SJSA1 (cell line): ENCODE measurements around the gene NRBF2. TPM values are rescaled to one million over a fixed set of nuclear protein-coding genes. Genes with fewer than 3 reads are reported as not detected.

ENCODE experiments used
- DNase-seq, 2 experiments: peaks; one replicate each; pipeline ENCODE4 v3.0.0-alpha.2; 2015 to 2020; ENCODE audit warnings: low spot score in 2 of 2, low read depth in 1 of 2
- H3K27ac ChIP-seq: fragments of 250-450 bp; sonication (Bioruptor Pico); 2 replicates; pipeline ENCODE4 v1.5.1; 2020; ENCODE audit warnings: mild to moderate bottlenecking, moderate library complexity
- H3K27me3 ChIP-seq: fragments of 250-450 bp; sonication (Bioruptor Pico); replicated peaks from 2 replicates; pipeline ENCODE4 v1.5.1; 2020; ENCODE audit warnings: mild to moderate bottlenecking, moderate library complexity
- H3K36me3 ChIP-seq: fragments of 250-450 bp; sonication (Bioruptor Pico); 2 replicates; pipeline ENCODE4 v1.5.1; 2020; ENCODE audit warnings: mild to moderate bottlenecking
- H3K4me1 ChIP-seq: fragments of 250-450 bp; sonication (Bioruptor Pico); replicated peaks from 2 replicates; pipeline ENCODE4 v1.6.1; 2021; ENCODE audit warnings: mild to moderate bottlenecking
- H3K4me3 ChIP-seq: fragments of 250-450 bp; sonication (Bioruptor Pico); 2 replicates; pipeline ENCODE4 v1.5.1; 2020; ENCODE audit warnings: mild to moderate bottlenecking
- H3K9me3 ChIP-seq: fragments of 250-450 bp; sonication (Bioruptor Pico); replicated peaks from 2 replicates; pipeline ENCODE4 v1.5.1; 2020; ENCODE audit warnings: mild to moderate bottlenecking
- total RNA-seq: library from RNA; depleted of rRNA; stranded (reverse); fragments of >200 nt; shearing (Covaris generic); gene quantifications from 2 replicates; pipeline ENCODE4 v1.2.3, GENCODE V29; 2014

The NRBF2 gene
- total RNA-seq, 1 experiment from 2014 or later: 25.7 TPM

DNA sequence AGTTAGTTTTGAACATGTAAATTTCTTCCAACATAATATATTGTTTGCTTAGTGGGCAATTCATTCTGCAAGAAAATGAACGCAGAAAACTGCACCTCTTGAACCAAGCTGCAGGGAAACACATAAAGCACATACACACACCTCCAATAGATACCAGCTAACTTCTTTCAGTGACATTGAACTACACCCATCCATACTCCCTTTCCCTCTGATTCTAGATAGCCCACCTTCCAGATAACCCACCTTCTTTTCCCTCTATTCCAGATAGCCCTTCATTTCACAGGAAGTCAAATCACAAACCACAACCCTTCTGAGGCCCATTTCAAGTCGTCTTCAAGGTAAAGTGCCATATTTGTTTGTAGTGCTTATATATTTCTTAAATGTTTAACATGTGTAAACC, 28.5 kb downstream of the NRBF2 start:
- Histone ChIP-seq H3K36me3 (peaks cover 13% of the 10 kb centered on the region), H3K27me3 (no peaks in the 10 kb centered on the region; the same call in 1 of the 2 replicates), H3K4me1 (no peaks in the 10 kb centered on the region), H3K27ac (no peak overlapping the region), H3K9me3 (no peaks in the 10 kb centered on the region), H3K4me3 (no peak overlapping the region)
- no peak for DNase-seq

DNA sequence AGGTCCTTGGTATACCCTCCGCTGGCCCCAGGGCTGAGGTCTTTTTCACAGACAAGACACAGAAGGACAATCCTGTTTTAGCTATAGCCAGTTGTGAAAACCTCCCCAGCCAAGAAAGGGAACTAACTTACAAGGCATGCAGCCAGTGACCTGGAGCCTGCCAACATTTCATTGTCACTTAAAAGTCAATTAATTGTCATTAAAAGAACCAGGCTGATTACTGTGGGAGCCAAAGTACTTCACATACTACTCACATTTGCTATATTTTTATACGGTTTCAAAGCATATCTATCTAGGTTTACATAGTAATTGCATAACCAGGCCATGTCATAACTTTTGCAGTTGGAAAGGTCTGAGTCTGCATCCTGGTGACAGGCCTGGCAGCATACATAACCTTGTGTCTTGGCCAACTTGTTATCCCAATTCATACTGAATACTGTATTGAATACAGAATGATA, 31.1 kb downstream of the NRBF2 start:
- H3K27me3 ChIP-seq: no peaks in the 10 kb centered on the region; the same call in 1 of the 2 replicates
- H3K27ac ChIP-seq: no peak overlapping the region
- no peaks in the 10 kb centered on the region for H3K4me1 ChIP-seq
- peaks cover 30% of the 10 kb centered on the region for H3K36me3 ChIP-seq
- no peaks in the 10 kb centered on the region for H3K9me3 ChIP-seq
- no peak overlapping the region for H3K4me3 ChIP-seq
- no peak for DNase-seq

DNA sequence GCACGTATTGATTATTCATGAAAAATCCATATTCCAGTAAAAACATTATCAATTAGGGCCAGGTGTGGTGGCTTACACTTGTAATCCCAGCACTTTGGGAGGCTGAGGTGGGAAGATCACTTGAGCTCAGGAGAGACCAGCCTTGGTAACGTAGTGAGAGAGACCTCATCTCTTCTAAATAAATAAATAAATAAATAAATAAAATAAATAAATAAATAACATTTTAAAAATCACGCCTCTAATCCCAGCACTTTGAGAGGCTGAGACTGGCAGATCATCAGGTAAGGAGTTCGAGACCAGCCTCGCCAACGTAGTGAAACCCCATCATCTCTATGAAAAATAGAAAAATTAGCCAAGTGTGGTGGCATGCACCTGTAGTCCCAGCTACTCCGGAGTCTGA, 32.1 kb downstream of the NRBF2 start:
- Histone ChIP-seq H3K4me1 (no peaks in the 10 kb centered on the region), H3K27ac (no peak overlapping the region)
- no peak for DNase-seq

DNA sequence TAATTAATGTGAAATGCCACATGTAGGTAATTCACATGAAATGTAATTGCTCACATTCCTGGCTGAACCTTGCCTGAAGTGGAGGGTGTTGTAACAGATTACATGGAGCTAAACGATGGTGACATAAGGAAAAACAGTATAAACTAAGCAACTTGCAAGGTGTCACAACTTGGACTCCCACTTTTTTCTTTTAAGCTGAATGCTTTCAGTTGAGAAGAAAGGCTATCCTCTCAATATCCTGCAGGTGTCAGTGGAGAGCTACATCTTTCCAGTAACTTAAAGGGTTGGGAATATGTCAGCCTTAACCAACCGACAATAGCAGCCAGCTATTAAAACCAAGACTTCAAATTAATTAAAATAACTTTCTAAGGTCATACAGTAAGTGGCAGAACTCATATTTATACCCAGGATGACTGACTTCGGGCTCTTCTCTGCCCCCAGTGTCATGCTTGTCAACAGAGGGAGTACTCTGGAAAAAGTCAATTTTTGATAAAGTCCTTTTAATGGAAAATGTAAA, 33.7 kb downstream of the NRBF2 start:
- H3K27me3 ChIP-seq: no peaks in the 10 kb centered on the region
- DNase-seq: peak in 1 of 2 experiments; percentile 52
- no peaks in the 10 kb centered on the region for H3K9me3 ChIP-seq
- no peak overlapping the region for H3K27ac ChIP-seq
- H3K4me3 ChIP-seq: no peak overlapping the region
- H3K4me1 ChIP-seq: no peaks in the 10 kb centered on the region
- peaks cover 51% of the 10 kb centered on the region for H3K36me3 ChIP-seq

More for the DNA sequence above, 32.1 kb downstream of the NRBF2 start:
- Histone ChIP-seq H3K9me3 (no peaks in the 10 kb centered on the region), H3K4me3 (no peak overlapping the region), H3K27me3 (no peaks in the 10 kb centered on the region; the same call in 1 of the 2 replicates), H3K36me3 (peaks cover 41% of the 10 kb centered on the region)

DNA sequence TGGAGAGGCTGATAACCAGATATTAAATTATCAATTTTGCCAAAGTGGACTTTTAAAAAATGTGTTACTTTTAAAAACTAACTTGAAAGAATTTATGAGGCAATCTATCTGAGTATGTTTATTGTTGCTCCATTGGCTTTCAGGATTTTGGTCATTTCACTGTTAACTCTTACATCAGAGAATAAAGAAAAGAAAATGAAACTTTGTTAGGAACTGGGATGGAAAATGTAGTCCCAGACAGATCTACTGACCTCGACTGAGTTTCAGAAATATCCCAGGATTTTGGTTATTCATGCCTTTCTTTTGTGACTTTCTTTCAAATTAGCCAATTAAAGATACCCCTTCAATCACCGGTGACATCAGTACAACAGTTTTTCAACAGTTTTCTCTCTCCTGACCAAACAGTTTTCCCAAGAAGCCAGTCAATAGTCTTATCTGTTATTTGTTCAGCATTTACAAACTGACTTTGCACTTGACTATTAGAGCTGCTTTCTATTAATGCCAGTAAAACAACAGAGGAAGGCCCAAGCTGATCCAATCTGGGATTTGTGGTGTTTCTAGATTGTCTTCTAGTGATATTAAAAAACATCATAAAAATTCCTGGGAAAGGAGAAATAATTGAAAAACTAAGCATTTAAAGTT, 35.8 kb downstream of the NRBF2 start:
- no peaks in the 10 kb centered on the region for H3K4me1 ChIP-seq
- peaks cover 64% of the 10 kb centered on the region for H3K36me3 ChIP-seq
- H3K27me3 ChIP-seq: no peaks in the 10 kb centered on the region
- no peak overlapping the region for H3K27ac ChIP-seq
- DNase-seq: no peak
- H3K4me3 ChIP-seq: no peak overlapping the region
- H3K9me3 ChIP-seq: no peaks in the 10 kb centered on the region

DNA sequence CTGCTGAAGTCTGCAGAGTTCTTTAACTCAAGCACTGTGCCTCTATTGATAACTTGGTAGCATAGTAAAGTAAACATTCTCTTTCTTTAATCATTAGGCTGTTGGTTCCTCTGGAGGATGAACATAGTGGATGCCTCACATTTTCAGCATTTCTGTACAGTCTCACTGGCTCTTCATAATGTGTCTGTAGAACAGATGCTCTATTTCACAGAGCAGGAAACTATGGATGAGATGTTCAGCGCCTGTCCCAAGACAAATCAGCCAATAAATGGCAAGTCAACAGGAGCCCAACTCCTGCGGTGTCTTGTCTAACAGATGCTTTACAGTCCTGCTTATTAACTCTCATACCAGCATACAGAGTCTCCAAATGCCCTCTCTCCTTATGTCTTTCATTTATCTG, 36.5 kb downstream of the NRBF2 start:
- no peak for DNase-seq
- Histone ChIP-seq H3K36me3 (peaks cover 67% of the 10 kb centered on the region), H3K27ac (no peak overlapping the region), H3K9me3 (no peaks in the 10 kb centered on the region), H3K27me3 (no peaks in the 10 kb centered on the region), H3K4me3 (no peak overlapping the region), H3K4me1 (no peaks in the 10 kb centered on the region)

DNA sequence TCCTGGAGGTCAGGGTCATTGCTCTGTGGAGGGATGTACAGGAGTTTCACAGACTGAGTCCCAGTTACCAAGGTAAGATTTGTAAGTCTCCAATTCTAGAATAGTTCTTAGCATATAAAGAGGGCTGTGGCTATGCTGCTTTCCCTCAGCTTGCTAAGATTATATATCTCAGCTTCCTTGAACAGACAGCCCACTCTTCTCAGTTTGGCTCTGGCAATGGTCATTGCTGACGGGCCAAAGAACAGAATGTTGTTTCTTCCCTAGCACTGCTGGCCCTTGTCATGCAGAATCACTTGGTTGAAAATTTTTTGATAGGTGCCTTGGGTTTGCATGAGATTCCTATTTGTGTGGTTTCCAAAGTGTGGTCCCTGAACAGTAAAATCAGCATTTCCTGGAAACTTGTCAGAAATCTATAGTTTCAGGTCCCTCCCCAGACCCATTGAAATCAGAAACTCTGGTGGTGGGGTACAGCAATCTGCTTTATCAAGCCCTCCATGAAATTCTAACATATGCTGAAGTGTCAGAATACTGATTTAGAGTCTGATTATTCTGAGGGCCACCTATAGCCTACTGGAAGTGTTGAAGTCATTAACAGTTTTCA, 38.2 kb downstream of the NRBF2 start:
- Histone ChIP-seq H3K9me3 (no peaks in the 10 kb centered on the region), H3K4me1 (no peaks in the 10 kb centered on the region), H3K4me3 (no peak overlapping the region), H3K36me3 (peaks cover 80% of the 10 kb centered on the region), H3K27me3 (no peaks in the 10 kb centered on the region), H3K27ac (no peak overlapping the region)
- no peak for DNase-seq

DNA sequence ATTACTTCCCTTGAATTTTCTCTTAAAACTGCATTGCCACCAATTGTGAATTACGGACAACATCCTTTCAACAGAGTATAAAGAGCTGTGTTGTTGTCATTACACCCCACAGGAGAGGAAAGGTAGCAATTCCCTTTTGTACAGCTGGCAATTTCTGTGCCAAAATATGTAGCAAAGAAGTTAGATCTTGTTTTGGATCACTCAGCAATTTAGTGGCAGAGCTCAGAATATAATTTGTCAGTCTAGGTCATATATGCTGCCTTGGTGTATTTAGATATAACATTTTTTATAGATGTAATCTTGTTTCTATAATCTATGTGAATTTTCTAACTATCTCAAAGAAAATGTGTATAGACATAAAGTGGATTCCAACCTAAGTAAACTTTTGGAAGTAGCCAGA, 38.8 kb downstream of the NRBF2 start:
- peaks cover 80% of the 10 kb centered on the region for H3K36me3 ChIP-seq

DNA sequence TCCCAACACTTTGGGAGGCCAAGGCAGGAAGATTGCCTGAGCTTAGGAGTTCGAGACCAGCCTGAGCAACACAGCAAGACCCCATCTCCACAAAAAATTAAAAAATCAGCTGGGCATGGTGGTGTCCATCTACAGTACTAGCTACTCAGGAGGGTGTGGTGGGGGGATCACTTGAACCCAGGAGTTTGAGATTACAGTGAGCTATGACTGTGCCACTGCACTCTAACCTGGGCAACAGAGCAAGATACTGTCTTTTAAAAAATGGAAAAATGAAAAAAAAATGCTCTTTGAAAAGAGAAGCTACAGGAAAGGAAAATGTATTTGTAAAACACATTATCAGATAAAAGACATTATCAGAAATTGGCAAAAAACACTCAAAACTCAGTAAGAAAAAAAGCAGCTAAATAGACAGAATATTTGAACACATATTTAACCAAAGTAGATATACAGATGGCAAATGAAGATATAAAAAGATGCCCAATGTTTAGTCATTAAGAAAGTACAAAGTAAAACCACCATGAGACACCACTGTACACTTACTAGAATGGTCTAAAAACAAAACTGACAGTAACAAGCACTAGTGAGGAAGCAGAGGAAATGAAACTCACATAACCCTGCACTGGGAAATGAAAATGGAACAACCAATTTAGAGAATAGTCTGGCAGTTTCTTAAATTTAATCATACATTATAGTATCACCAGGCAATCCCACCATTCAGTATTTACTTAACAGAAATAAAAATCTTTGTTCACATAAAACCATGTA, 40.5 kb downstream of the NRBF2 start:
- Histone ChIP-seq H3K27ac (no peak overlapping the region), H3K4me1 (no peaks in the 10 kb centered on the region), H3K36me3 (peaks cover 85% of the 10 kb centered on the region), H3K4me3 (no peak overlapping the region), H3K27me3 (no peaks in the 10 kb centered on the region), H3K9me3 (no peaks in the 10 kb centered on the region)
- DNase-seq: no peak

More for the DNA sequence above, 38.8 kb downstream of the NRBF2 start:
- Histone ChIP-seq H3K27me3 (no peaks in the 10 kb centered on the region), H3K4me1 (no peaks in the 10 kb centered on the region), H3K27ac (no peak overlapping the region), H3K9me3 (no peaks in the 10 kb centered on the region), H3K4me3 (no peak overlapping the region)
- DNase-seq: no peak

DNA sequence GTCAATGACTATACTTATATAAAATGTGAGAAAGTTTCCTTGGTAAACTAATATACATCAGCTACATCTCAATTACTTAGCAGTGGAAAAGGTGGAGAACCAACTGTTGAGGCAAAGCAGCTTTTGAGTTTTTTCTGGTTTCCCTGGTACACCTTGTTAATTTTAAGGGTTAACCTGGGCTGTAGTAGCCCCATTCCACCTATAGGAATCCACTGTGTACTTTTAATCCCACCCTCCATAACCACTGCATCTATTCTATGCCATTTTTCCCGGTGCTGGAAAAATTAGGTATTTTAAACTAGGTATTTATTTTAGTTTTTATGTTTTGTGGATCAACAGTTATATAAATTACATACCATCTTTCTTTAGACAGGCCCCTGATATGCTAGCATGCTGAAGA, 42.4 kb downstream of the NRBF2 start:
- no peak for DNase-seq
- Histone ChIP-seq H3K4me1 (no peaks in the 10 kb centered on the region), H3K36me3 (peaks cover 80% of the 10 kb centered on the region), H3K4me3 (no peak overlapping the region), H3K9me3 (no peaks in the 10 kb centered on the region), H3K27me3 (no peaks in the 10 kb centered on the region), H3K27ac (no peak overlapping the region)

DNA sequence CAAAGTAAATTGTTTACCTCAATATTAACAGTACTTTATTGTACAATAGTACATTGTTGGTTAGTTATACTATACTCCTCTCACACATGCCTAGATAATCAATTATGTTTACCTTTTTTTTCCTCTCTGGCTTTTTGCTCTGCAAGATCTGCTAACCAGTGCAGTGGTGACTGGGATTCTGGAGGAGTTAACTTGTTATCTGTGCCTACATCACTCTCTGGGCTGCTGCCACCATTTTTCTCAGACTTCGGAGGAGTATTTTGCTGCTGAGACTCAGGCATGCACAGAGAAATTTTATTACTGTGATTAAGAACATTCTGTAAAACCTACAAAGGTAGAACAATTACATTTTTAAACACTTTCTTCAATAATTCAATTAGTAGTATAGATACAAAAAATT, 59.7 kb downstream of the NRBF2 start:
- Histone ChIP-seq H3K27ac (no peak overlapping the region), H3K36me3 (peaks cover 83% of the 10 kb centered on the region), H3K9me3 (no peaks in the 10 kb centered on the region), H3K27me3 (no peaks in the 10 kb centered on the region), H3K4me1 (no peaks in the 10 kb centered on the region), H3K4me3 (no peak overlapping the region)
- no peak for DNase-seq

DNA sequence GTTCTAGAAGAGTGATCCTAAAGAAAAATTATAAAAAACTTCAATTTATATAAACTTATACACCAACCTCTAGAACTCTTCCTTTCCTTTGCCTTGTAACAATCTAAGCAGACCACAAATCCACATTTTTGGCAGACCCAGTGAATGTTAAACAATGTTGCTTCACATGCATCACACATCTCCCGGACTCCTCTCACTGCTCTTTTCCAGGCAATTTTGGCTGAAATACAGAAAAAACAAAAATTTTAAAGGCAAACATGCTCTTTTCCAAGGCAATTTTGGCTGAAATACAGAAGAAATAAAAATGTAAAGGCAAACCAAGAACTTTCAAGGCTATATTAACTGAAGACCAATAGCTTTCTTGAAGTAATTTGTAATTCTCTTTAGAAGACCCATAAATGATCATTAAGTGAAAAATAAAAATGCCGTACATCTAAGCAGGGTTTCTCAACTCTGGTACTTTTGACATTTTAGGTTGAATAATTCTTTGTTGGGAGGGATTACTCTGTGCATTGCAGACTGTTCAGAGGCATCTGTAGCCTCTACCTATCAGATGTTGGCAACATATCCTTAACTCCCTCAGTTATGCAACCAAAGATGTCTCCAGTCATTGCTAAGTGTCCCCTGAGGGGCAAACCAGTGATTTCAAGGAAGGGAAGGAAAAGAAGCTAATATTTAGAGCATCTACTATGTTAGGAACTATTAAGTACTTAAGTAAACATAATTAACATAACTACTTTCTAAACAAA, 64.4 kb downstream of the NRBF2 start:
- Histone ChIP-seq H3K9me3 (no peaks in the 10 kb centered on the region), H3K4me1 (no peaks in the 10 kb centered on the region), H3K27ac (no peak overlapping the region), H3K4me3 (no peak overlapping the region), H3K27me3 (no peaks in the 10 kb centered on the region), H3K36me3 (peaks cover 58% of the 10 kb centered on the region)
- no peak for DNase-seq

DNA sequence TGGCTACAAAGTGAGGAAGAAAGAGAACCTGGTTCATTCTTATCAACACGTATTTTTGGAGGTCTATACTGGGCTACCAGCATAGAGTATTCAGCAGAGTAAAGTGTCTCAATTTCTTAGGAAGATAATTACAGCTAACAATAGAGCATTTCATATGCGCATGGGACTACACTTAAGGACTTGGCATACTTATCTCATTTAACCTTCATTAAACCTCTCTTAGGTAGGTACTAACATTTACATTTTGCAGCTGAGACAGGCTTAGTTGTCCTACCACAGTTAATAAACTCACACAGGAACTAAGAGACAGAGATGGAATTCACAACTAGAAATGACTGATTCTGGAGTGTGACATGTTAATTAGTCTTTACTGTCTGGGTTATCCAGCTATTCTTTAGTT, 66.6 kb downstream of the NRBF2 start:
- Histone ChIP-seq H3K36me3 (peaks cover 46% of the 10 kb centered on the region), H3K27ac (no peak overlapping the region), H3K9me3 (no peaks in the 10 kb centered on the region), H3K4me1 (no peaks in the 10 kb centered on the region), H3K4me3 (no peak overlapping the region), H3K27me3 (no peaks in the 10 kb centered on the region)
- no peak for DNase-seq
